CD4-positive, alpha-beta T cell treated with Interleukin-4 for 1 hour (primary cell): ENCODE results near the gene PABPN1.

Experiments
- DNase-seq, 2 donors: peaks; one replicate each; pipeline ENCODE4 v3.0.0-alpha.2; 2020 to 2022

The PABPN1 gene

DNA sequence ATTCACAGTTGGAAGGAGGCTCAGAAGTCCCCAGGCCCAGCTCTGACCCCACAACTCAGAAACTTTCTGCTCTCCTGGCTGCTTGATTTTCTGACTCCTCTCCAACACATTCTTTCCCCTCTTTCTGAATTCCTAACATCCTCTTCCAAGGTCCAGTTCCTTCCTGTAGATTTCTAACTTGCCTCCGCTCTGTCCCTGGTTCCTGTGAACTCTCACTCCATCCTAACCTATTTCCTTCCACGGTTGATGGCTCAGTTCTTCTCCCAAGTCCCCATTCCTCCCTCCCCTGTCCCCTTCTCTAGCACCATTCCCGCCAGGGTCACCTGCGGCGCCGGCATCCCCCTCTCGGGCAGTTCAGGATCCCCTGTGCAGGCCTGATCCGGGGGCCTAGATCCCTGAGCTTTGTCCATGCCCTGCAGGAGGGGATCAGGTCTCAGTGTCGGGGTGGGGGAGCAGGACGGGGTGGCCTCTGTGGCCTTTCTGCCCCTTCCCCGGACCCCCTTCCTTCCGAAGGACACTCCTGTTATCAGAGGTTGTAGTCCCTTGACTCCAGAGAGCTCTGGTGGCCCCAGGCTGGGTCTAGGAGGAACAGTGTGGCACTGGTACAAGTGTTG lies 37.4 kb downstream of the PABPN1 start:
- no peak for DNase-seq

DNA sequence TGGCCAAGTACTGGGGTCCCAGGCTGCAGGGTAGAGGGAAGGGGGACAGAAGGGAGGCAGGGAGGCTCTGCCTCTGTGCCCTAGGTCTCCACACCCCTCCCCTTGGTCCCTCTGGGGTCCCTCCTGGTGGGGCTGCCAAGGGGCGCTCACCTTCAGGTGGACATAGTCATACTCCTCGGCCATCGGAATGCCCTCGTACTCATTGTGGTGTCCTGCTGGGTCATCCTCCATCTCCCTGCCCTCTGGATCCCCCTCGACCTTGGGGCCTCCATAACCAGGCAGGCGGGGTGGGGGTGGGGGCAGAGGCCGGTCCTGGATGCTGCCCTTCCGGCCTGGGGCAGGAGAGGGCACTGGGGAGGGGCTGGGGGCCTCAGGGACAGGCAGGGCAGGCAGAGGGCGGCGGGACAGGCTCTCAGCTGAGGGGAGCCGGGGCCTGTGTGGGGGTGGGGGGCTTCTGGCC lies 37.9 kb downstream of the PABPN1 start:
- DNase-seq, result no peak

DNA sequence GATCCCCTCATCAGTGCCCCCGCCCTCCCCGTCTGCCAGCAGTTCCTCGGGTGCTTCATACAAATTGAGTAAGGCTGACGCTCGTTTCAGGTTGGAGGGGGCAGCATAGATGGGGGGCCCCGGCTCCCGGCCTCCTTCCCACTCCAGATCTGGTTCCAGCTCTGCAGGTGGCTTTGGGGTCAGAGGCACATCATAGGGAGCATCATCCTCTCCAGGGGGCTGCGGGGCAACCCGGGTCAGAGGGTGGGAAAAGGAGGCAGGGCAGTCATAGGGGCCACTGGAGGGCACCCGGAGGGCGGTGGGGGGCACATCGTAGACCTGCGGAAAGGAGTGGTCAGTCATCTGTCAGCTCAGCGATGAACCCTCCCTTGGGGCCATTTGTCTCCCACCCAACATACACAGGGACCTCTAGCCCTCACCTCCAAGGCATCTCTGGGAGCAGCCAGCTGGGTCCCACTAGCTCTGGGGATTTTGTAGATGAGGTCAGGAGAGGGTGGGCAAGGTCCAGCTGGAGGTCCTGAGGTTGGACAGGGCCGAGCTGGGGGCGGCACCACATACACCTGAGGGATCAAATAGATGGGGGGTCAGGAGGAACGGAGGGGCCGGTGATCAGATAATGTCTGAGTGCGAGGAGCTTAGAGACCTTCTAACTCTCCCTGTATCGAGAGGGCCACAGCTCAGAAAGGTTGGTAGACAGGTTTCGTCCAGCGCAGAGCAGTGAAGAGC lies 38.6 kb downstream of the PABPN1 start:
- DNase-seq, result no peak

DNA sequence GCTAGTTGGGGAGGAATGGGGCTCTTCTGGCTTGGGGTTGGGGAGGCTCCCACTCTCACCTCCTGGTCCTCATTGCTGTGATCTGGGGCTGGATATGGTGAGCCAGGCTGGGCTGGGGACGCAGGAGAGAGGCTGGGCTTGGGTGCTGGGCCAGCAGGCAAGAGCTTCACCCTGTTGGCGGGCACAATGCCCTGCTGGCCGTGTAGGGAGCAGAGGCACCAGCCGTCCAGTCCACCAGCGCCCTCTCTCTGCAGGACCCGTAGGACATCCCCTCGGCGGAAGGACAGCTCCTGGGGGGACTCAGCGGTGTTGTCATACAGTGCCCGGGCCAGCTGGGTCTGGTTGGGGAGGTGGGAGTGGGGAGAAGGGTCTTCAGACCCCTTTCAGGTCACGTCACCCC lies 39.2 kb downstream of the PABPN1 start:
- DNase-seq, result no peak

DNA sequence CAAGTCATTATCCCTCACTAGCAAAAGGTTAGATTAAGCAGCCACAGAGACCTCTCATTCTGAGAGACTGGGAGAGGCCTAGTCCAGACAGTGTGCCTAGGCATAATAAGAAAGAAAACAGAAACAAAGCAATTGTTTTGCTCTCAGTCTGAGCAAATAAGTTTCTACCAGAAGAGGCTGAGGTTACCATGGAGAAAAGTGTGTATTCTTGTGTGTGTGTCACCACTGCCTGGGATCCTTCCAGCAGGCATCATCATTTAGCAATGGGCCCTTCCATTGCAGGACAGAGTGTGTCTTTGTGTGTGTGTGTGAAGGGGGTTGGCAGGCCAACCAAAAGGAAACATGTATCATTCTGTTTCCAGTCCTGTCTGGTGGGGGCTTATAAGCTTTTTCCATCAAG lies 40.1 kb downstream of the PABPN1 start:
- no peak for DNase-seq

DNA sequence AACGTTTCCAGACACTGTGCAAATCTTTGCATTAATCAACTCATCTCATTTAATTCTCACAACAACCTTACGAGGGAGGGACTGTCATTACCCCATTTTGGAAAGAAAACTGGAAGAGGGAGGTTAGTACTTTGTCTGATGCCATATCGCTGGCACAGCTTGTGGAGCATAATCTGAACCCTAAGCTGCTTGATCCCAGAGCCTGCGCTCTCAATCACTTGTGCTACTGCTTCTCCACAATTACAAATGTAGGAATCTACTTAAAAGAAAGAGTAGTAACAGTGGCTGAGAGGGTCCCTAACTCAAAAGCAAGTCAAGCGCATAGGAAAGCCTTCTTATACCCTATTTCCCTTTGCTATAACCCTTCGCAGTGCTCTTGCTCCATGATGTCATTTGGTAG lies 40.5 kb downstream of the PABPN1 start:
- DNase-seq, result no peak

DNA sequence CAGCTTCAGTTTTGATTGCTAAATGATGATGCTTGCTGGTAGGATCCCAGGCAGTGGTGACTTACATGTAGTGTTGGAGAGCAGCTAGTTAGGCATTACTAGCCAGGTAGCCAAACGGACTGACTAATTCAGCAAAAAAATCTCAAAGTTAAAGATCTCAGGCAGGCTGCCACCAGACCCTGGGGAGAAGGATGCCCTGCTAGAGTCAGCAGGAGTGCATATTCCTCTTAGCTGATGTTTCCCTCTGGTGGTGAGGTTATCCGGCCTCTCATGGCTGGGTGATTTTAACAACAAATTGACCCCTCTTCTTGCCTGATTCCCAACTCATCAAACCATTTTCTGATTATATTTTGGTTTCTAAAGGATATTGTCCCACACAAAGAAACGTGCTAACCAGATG lies 40.9 kb downstream of the PABPN1 start:
- no peak for DNase-seq

DNA sequence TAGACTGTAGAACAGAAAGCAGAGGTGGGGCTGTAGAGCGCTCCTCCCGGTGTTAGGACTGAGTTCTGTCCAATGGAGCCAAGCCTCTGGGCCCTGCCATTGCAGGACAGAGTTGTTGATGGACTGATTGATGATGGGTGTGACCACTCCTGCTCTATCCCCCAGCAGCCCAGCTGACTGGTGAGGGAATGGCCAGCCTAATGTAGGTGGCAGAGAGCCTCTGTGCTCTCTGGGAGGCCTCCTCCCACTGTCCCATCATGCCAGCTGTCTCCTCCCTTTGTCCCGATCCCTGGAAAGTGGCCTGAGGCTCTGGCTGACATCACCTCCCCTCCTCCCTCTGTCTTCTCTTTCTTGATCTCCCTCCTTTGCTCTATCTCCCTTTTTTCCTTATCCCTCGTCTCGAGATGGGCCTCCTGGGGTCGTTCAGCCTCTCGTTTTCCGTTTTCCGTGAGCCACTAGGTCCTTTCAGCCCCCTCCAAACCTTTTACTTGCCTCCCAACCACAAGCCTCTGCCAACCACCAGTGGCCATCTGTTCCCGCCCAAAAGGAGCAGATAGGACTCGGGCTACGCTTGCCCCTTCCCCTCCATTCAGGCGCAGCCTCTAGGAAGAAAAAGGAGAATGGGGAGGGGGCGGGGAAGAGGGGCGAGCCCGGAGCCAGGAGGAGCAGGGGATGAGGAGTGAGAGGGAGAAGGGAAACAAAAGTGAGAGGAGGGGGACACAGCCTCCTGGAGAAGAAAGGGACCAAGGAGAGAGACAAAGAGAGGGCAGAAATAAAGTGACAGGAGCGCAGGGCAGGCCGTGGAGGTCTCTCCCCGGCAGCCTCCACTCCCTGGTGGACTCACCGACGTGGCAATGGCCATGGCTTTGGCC lies 43.1 kb downstream of the PABPN1 start:
- no peak for DNase-seq

DNA sequence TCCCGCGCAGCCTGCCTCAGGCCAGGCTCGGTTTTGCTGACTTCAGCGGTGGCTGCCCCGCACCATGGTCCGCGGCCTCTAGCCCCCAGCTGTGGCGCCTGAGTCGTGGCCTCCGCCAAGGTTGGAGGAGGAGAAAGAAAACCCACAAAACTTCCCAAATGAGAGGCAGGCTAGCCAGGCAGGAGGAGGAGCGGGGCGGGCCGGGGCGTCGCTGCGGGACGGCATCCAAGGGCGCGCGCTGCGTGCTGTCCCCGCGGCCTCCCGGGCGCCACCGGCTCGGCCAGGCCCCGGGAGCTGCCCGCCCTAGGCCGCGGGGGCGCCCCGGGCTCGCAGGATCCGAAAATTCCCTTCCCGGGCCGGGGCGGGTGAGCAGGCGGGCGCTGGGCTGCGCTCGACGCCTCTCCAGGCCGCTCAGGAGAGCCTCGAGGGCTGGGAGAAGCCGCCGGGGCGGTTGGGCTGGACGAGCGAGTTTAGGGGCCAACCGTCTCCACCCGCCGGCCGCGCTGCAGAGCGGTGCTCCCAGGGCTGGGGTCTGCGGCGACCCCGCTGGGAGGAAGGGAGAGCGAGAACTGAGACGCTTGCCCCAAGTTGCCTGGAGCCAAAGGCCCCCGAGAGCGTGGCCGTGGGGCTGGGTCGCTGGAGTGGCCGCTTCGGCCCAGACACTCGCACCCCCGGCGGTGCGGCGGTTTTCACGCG lies 43.9 kb downstream of the PABPN1 start, which contains the start of gene EFS:
Gene EFS (minus strand): TSS at position 137 of the 696 bp plus-strand sequence. CDS start 147 bp downstream, outside the sequence.
- DNase-seq, result no peak

DNA sequence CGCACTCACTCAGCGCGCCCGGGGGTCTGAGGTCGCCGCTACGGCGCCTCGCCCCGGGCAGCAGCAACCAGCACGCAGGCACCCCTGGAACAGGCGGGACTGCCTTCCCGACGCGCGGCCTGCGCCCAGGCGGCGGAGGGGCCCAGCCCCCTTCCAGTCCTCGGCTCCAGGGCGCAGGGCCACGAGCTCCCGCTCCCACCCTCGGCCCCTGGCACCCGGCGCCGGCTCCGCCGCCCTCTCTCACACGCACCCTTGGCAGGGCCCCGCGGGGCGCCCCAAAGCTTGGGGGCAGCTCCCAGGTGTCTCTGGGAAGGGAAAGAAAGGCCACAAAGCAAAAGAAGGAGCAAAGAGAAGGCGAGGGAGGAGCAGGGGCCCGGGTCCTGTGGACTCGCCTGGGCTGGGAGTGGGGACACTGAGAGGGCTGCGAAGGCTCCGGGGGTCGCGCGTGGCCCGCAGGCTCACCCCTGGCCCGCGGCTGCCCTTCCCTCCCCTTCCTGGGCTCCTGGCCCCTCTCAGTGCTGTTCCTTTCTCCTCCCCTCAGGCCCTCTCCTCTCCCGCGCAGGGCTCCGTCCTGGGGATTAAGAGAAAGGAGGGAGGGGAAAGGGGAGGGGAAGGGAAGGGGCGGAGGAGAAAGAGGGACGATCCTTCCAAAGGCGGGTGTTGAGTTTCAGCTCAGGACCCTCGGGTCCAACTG lies 44.6 kb downstream of the PABPN1 start:
- DNase-seq, result no peak

DNA sequence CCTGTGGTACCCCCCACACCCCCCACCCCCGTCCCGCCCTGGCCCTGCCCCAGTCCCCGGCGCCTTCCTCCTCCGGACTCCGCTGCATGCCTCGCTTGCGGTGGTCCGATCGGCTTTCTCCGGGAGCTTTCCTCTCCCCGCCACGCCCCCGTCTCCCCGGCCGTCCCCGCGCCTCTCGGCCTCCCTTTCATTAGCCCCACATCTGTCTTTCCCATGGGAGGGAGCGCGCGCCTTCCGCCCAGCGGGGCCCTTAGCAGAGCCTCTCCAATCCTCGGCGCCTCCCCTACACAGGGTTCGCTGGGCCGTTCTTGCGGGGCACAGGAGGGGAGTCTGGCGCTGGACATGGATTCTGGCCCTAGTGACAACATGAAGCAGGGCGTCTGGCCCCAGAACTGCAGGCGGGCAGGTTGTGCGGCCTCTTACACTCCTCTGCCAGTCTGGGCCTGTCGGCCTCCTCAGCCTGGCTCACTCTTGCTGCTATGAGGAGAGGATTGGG lies 45.2 kb downstream of the PABPN1 start:
- DNase-seq, result no peak

DNA sequence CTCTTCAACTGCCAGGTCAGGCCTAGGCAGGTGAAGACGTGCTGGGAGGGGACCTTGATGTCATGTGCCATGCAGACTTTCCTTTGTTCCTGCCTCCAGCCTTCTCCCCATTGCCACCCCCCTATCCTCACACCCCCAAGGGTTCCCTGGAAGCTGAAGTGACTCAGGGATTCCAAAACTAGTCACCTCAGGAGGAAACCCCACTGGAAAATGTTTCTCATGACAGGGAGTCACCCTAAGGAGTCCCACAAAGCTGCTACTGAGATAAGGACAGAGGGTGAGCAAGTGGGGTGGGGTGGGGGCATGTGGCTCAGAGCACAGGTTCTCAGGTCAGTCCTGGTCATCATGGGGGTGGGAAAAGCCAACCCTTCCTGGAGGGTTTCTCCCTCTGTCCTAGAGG lies 49.0 kb downstream of the PABPN1 start:
- DNase-seq, result no peak

DNA sequence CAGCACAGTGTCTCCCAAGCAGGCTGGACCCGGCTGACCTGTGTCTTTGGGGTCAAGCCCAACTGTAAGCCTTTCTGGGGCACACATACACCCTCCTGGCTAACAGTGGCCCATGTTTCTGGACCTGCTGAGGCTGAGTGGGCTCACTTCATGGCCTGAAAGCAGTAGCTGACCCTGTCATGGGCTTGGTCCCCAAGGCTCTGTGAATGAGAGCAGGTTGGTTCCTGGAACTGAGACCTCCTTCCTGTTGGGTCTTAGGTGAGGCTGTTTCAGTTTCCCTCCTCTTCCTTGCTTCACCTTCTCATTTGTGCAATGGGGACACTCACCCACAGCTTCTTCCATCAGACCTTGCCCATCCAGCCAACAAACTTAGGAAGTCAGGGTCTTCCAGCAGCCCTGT lies 50.6 kb downstream of the PABPN1 start:
- DNase-seq, result no peak

DNA sequence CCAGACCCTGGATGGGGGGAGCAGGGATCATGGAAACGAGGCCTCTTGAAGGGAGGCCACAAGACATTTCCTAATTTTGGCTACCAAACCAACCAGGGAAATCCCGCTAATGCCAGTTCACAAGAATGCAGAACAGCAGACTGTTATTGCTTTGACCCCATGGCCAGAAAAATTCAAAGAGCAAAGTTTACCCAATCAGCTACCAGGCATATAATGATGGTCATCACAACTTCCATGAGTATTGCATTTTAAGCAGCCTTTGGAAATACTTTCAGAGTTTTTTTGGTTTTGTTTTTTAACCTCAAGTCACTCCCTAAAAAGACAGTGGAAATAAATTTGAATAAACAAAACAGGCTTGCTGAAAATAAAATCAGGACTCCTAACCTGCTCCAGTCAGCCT lies 51.3 kb downstream of the PABPN1 start, which contains the start of gene IL25:
Gene IL25 (plus strand): TSS at position 301 of the 400 bp plus-strand sequence.
- DNase-seq, result no peak

DNA sequence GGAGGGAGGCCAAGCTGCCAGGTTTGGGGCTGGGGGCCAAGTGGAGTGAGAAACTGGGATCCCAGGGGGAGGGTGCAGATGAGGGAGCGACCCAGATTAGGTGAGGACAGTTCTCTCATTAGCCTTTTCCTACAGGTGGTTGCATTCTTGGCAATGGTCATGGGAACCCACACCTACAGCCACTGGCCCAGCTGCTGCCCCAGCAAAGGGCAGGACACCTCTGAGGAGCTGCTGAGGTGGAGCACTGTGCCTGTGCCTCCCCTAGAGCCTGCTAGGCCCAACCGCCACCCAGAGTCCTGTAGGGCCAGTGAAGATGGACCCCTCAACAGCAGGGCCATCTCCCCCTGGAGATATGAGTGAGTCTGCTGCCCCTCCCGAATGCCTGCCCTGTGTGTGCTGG lies 51.8 kb downstream of the PABPN1 start:
- no peak for DNase-seq
